Sigmoid colon (tissue), 7 donors: ENCODE measurements around the gene ASMTL. TPM values are rescaled to one million over a fixed set of nuclear protein-coding genes. Genes with fewer than 3 reads are reported as not detected.

Source experiments
- DNase-seq: peaks from one replicate; pipeline ENCODE4 v3.0.0-alpha.2; 2019
- H3K27ac ChIP-seq, 4 donors: fragments of 200-600 bp; sonication (generic); one replicate each; pipeline ENCODE4 v1.5.1; 2016 to 2019; ENCODE audit warnings: mild to moderate bottlenecking in 1 of 4
- H3K27me3 ChIP-seq, 3 donors: fragments of 200-600 bp; sonication (generic); one replicate each; pipeline ENCODE4 v1.5.1; 2019; ENCODE audit warnings: mild to moderate bottlenecking in 1 of 3
- H3K36me3 ChIP-seq, 4 donors: fragments of 200-600 bp; sonication (generic); one replicate each; pipeline ENCODE4 v1.5.1; 2016 to 2019
- H3K4me1 ChIP-seq, 4 donors: fragments of 200-600 bp; sonication (generic); one replicate each; pipeline ENCODE4 v1.5.1; 2017 to 2019
- H3K4me3 ChIP-seq, 4 donors: fragments of 200-600 bp; sonication (generic); one replicate each; pipeline ENCODE4 v1.5.1; 2017 to 2019; ENCODE audit warnings: mild to moderate bottlenecking in 2 of 4, moderate library complexity in 1 of 4
- H3K9me3 ChIP-seq, 4 donors: fragments of 200-600 bp in 3 of 4; sonication (generic) in 3 of 4; one replicate each; pipeline versions ENCODE4 v1.5.1 to v1.6.1; 2013 to 2019
- CTCF ChIP-seq, 4 experiments: fragments of 450-650 bp in 3 of 4; fragments of 200-600 bp in 1 of 4; IDR thresholded peaks; one replicate each; pipeline ENCODE4 v1.5.1; 2016 to 2019; ENCODE audit warnings: antibody characterized with exemption in 4 of 4, mild to moderate bottlenecking in 3 of 4, moderate library complexity in 2 of 4
- EP300 ChIP-seq, 4 donors: sonication (generic); formaldehyde crosslinking; IDR thresholded peaks; one replicate each; pipeline ENCODE4 v1.6.1; 2017; ENCODE audit warnings: antibody characterized with exemption in 4 of 4
- POLR2A ChIP-seq, 2 donors: fragments of 450-650 bp; IDR thresholded peaks; one replicate each; pipeline ENCODE4 v1.6.1; 2016; ENCODE audit warnings: antibody characterized with exemption in 2 of 2, mild to moderate bottlenecking in 2 of 2, moderate library complexity in 2 of 2
- POLR2AphosphoS5 ChIP-seq, 4 donors: sonication (generic); formaldehyde crosslinking; IDR thresholded peaks; one replicate each; pipeline ENCODE4 v1.6.1; 2017; ENCODE audit warnings: antibody characterized with exemption in 4 of 4
- WGBS, 2 donors: extraction: QIAGEN DNeasy Blood & Tissue Kit; methylation state at CpG; one replicate each; pipeline ENCODE4 v1.1.7; 2013; 5-methylcytosine and 5-hydroxymethylcytosine counted together
- intact Hi-C: fragments of 100-400 bp; cut with DNase I; formaldehyde crosslinking; loops from one replicate; pipeline ENCODE4 v1.15.1; 2023
- polyA plus RNA-seq, 3 donors: library from polyadenylated mRNA; stranded (reverse); fragments of 200-250 nt; gene quantifications; one replicate each; pipeline ENCODE4 v1.2.3, GENCODE V29; 2013
- total RNA-seq, 4 donors: library from RNA; depleted of rRNA; stranded (reverse); fragments of >200 nt; gene quantifications; one replicate each; pipeline ENCODE4 v1.1.0, GENCODE V29; 2016
- donor health status: healthy with polysubstance abuse.
- donor health status: Bipolar disorder and iron deficiency.
- donor health status: healthy.

The ASMTL gene
- total and polyA plus RNA-seq, 7 donors = 11.8 to 30.6 (median 24.0) TPM

- DNase-seq = no peak
- WGBS, 2 donors = 60 to 84% methylated on average over 3 of the region's 3 CpGs
- peaks cover 0 to 23% (median 16%) of the 10 kb centered on the region in 4 donors for H3K4me1 ChIP-seq
- TF ChIP-seq EP300 (IDR thresholded peaks at IDR 0.05) (no peak), POLR2A (IDR thresholded peaks at IDR 0.05) (no peak), CTCF (IDR thresholded peaks at IDR 0.05) (no peak), POLR2AphosphoS5 (IDR thresholded peaks at IDR 0.05) (no peak)
- no peaks in the 10 kb centered on the region for H3K36me3 ChIP-seq
- no peaks in the 10 kb centered on the region for H3K27me3 ChIP-seq
- intact Hi-C loops = loop anchor here (2.0 to 5.0 kb wide), 2 partner anchors 135 to 464 kb away; partner anchors contain the start of gene AKAP17A
- H3K9me3 ChIP-seq = no peaks in the 10 kb centered on the region
- H3K4me3 ChIP-seq = no peak overlapping the region
- no peak overlapping the region for H3K27ac ChIP-seq
These were observed 3.2 kb upstream of the ASMTL start for GRCh38 chrX:1455948-1456280.

GRCh38 chrX:1453951-1454785, 1.5 kb upstream of the ASMTL start:
- Histone ChIP-seq H3K9me3 (no peaks in the 10 kb centered on the region), H3K36me3 (no peaks in the 10 kb centered on the region), H3K27ac (peak overlapping the region; percentile 91 to 97 (median 96)), H3K27me3 (no peaks in the 10 kb centered on the region), H3K4me3 (peak overlapping the region; percentile 38 to 86 (median 64)), H3K4me1 (peaks cover 0 to 33% (median 27%) of the 10 kb centered on the region in 4 donors)
- DNase-seq = peak; percentile 91
- peak; percentile 84 to 98 (median 93) for TF ChIP-seq CTCF (IDR thresholded peaks at IDR 0.05)
- TF ChIP-seq EP300 (IDR thresholded peaks at IDR 0.05) = no peak
- no peak for TF ChIP-seq POLR2A (IDR thresholded peaks at IDR 0.05)
- peak in 1 of 4 donors; percentile 18 for TF ChIP-seq POLR2AphosphoS5 (IDR thresholded peaks at IDR 0.05)
- intact Hi-C loops = loop anchor here (1.0 to 5.0 kb wide), 7 partner anchors 137 to 1238 kb away; partner anchors contain the start of genes AKAP17A, CD99 and GTPBP6
- WGBS, 2 donors = 2 to 4% methylated on average over 45 of the region's 45 CpGs

- DNase-seq = no peak
- Histone ChIP-seq H3K36me3 (no peaks in the 10 kb centered on the region), H3K27me3 (no peaks in the 10 kb centered on the region), H3K4me1 (peaks cover 0 to 33% (median 27%) of the 10 kb centered on the region in 4 donors), H3K9me3 (no peaks in the 10 kb centered on the region), H3K4me3 (peak overlapping the region; percentile 56 to 86 (median 64)), H3K27ac (peak overlapping the region; percentile 91 to 97 (median 96))
- intact Hi-C loops = loop anchor here (5.0 kb wide), 5 partner anchors 874 to 1239 kb away; partner anchors contain the start of genes CD99 and GTPBP6
- WGBS, 2 donors = 1% methylated on average over 34 of the region's 34 CpGs
- peak in 1 of 2 donors; percentile 26 for TF ChIP-seq POLR2A (IDR thresholded peaks at IDR 0.05)
- TF ChIP-seq CTCF (IDR thresholded peaks at IDR 0.05) = no peak
- peak; percentile 27 to 69 (median 59) for TF ChIP-seq POLR2AphosphoS5 (IDR thresholded peaks at IDR 0.05)
- no peak for TF ChIP-seq EP300 (IDR thresholded peaks at IDR 0.05)
These were observed 680 bp upstream of the ASMTL start for GRCh38 chrX:1453395-1453783.

- H3K27ac ChIP-seq = peak overlapping the region; percentile 85 to 92 (median 88)
- intact Hi-C loops = loop anchor here (1.0 to 5.0 kb wide), 6 partner anchors 60 to 1240 kb away; partner anchors contain the start of genes CD99, GTPBP6 and SLC25A6
These were observed 821 bp downstream of the ASMTL start for GRCh38 chrX:1451661-1452515.

More at GRCh38 chrX:1451661-1452515, 821 bp downstream of the ASMTL start:
- Histone ChIP-seq H3K4me3 (peak overlapping the region; percentile 86 to 99 (median 94)), H3K27me3 (no peaks in the 10 kb centered on the region), H3K9me3 (no peaks in the 10 kb centered on the region), H3K36me3 (no peaks in the 10 kb centered on the region), H3K4me1 (peaks cover 0 to 33% (median 27%) of the 10 kb centered on the region in 4 donors)
- peak; percentile 80 for DNase-seq
- no peak for TF ChIP-seq EP300 (IDR thresholded peaks at IDR 0.05)
- TF ChIP-seq CTCF (IDR thresholded peaks at IDR 0.05) = no peak
- no peak for TF ChIP-seq POLR2AphosphoS5 (IDR thresholded peaks at IDR 0.05)
- TF ChIP-seq POLR2A (IDR thresholded peaks at IDR 0.05) = no peak
- 31% methylated on average over 23 of the region's 23 CpGs for whole genome bisulfite sequencing, 2 donors
